Lower lobe of right lung (tissue), 2 donors: Measurements from ENCODE around the gene TAS2R41. TPM values are rescaled to one million over a fixed set of nuclear protein-coding genes. Genes with fewer than 3 reads are reported as not detected.

Experiments used
- ATAC-seq, 2 donors: fragments of 200-7000 bp; cut with Tn5 transposase; one replicate each; pipeline ENCODE4 v1.9.1; 2020 to 2022; ENCODE audit warnings: mild to moderate bottlenecking in 2 of 2, moderate library complexity in 2 of 2
- DNase-seq: peaks from one replicate; pipeline ENCODE4 v3.0.0-alpha.2; 2020
- H3K27ac ChIP-seq: fragments of 200-600 bp; one replicate; pipeline ENCODE4 v1.8.0; 2022
- H3K27me3 ChIP-seq: fragments of 200-600 bp; one replicate; pipeline ENCODE4 v1.8.0; 2022; ENCODE audit warnings: low read depth
- H3K36me3 ChIP-seq: fragments of 200-600 bp; one replicate; pipeline ENCODE4 v1.8.0; 2022; ENCODE audit warnings: mild to moderate bottlenecking
- H3K4me1 ChIP-seq: fragments of 200-600 bp; one replicate; pipeline ENCODE4 v1.8.0; 2022
- H3K4me3 ChIP-seq: fragments of 200-600 bp; one replicate; pipeline ENCODE4 v1.8.0; 2022; ENCODE audit warnings: mild to moderate bottlenecking
- H3K9me3 ChIP-seq: fragments of 200-600 bp; one replicate; pipeline ENCODE4 v1.8.0; 2022
- intact Hi-C: fragments of 100-400 bp; cut with DNase I; formaldehyde crosslinking; loops from one replicate; pipeline ENCODE4 v1.11.0; 2022
- total RNA-seq: library from RNA; stranded (reverse); fragmentation: NEBNext Ultra II Directional; extraction: Animal tissue kit (Norgen Biotek cat#: 25700); gene quantifications from one replicate; pipeline ENCODE4 v1.2.1, GENCODE V29; 2021
- TF ChIP-seq, protein P1 (sequence below): fragments of 200-600 bp; IDR thresholded peaks from one replicate; pipeline ENCODE4 v1.8.0; 2022; ENCODE audit warnings: antibody characterized with exemption, mild to moderate bottlenecking
- donor health status: DM: no; HTN: yes; CAD: no; lungs with severe emphysema.

Gene TAS2R41
- total RNA-seq, 1 donor from 2014 or later, result not detected

DNA sequence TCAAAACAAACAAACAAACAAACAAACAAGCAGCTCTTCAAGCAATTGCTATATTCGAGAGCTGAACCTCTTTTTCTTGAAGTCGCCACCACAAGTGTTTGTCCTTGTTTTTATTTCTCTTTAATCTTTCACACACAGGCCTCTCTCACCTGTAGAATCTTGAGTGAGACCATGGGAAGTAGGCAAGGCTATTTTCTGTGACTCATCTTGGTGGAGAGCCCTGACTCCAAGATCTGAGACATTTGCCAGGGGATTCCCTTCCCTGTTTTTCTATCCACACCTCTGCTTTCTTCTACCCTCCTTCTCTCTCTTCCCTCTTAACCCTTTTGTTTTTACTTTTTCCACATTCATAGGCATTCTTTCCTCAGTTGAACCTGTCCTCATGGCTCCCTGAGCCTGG is 42.4 kb upstream of the TAS2R41 start:
- no peak overlapping the region for H3K4me3 ChIP-seq
- H3K4me1 ChIP-seq, result no peaks in the 10 kb centered on the region
- H3K27me3 ChIP-seq, result no peaks in the 10 kb centered on the region
- DNase-seq (no peak), ATAC-seq (no peak)
- TF ChIP-seq, protein P1, sequence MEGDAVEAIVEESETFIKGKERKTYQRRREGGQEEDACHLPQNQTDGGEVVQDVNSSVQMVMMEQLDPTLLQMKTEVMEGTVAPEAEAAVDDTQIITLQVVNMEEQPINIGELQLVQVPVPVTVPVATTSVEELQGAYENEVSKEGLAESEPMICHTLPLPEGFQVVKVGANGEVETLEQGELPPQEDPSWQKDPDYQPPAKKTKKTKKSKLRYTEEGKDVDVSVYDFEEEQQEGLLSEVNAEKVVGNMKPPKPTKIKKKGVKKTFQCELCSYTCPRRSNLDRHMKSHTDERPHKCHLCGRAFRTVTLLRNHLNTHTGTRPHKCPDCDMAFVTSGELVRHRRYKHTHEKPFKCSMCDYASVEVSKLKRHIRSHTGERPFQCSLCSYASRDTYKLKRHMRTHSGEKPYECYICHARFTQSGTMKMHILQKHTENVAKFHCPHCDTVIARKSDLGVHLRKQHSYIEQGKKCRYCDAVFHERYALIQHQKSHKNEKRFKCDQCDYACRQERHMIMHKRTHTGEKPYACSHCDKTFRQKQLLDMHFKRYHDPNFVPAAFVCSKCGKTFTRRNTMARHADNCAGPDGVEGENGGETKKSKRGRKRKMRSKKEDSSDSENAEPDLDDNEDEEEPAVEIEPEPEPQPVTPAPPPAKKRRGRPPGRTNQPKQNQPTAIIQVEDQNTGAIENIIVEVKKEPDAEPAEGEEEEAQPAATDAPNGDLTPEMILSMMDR, result no peak
- H3K27ac ChIP-seq, result no peak overlapping the region
- intact Hi-C loops, result no loop called here
- no peaks in the 10 kb centered on the region for H3K9me3 ChIP-seq
- no peaks in the 10 kb centered on the region for H3K36me3 ChIP-seq

DNA sequence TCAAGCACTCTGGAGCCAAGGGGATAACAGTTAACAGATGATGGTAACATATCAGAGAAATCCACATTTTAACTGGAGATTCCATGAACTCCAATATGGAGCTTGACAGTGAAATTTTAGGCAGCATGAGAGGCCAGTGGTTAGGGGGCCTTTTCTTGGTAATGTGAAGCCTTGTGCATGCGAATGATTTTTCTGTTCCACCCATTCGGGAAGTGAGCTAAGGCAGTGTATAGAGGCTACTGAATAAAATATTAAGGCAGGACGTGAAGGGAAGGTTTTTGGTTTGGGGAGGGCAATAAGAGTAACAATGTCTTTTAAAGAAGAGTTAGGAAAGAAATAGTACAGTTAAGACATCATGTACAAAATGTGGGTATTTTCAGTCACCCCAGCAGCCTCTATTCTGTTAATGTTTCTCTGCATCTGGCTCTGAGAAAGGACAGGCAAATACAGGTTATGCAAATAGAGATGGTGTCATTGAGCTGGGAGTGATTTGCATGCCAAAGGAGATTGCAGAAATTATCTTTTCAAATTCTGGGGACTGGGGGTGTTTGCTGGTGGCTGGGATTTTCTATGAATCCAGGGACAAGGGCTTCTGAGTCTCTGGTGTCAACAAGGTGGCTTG is 41.2 kb upstream of the TAS2R41 start:
- Histone ChIP-seq H3K4me1 (no peaks in the 10 kb centered on the region), H3K36me3 (no peaks in the 10 kb centered on the region), H3K27ac (no peak overlapping the region), H3K4me3 (no peak overlapping the region), H3K27me3 (no peaks in the 10 kb centered on the region), H3K9me3 (no peaks in the 10 kb centered on the region)
- DNase-seq (no peak), ATAC-seq (no peak)
- TF ChIP-seq, protein P1, result no peak
- intact Hi-C loops, result no loop called here

DNA sequence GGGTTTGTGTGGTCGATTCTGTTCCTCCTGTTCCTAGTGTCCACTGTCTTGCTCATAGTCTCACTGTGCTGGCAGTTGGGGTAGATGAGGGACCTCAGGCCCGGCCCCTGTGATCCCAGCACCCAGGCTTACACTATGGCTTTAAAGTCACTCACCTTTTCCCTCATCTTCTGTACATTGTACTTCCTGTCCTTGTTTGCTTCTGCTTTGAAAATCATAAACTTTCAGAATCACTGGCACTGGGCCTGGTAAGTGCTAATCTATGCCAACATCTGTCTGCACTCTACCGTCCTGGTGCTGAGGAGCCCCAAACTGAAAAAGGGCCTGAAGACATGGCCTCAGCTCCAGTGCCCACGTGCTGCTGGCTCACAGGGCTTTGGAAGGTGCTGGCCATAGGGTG is 40.1 kb upstream of the TAS2R41 start:
- TF ChIP-seq, protein P1, result no peak
- Histone ChIP-seq H3K4me1 (no peaks in the 10 kb centered on the region), H3K27ac (no peak overlapping the region), H3K4me3 (no peak overlapping the region), H3K36me3 (no peaks in the 10 kb centered on the region), H3K27me3 (no peaks in the 10 kb centered on the region), H3K9me3 (no peaks in the 10 kb centered on the region)
- intact Hi-C loops, result no loop called here
- ATAC-seq (peak in 1 of 2 donors; percentile 52), DNase-seq (no peak)

DNA sequence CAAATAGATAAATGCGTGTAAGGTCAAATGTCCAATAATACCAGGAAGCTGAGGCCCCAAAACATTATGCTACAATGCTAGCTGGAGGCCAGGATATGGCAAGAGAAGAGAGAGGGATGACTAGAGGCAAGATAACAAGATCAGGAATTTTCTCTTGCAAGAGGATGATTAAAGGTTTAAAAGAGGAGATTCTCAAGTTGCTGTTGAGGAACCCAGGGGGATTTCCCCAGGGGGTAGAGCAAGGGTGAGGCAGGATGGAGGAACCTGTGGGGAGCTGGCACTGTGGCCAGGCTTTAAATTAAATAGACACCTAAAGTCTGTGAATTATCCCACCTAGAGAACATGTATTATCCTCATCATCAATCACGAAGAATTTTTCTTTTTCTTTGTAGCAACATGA is 37.8 kb upstream of the TAS2R41 start:
- no peaks in the 10 kb centered on the region for H3K4me1 ChIP-seq
- H3K27me3 ChIP-seq, result no peaks in the 10 kb centered on the region
- no peak overlapping the region for H3K4me3 ChIP-seq
- DNase-seq (no peak), ATAC-seq (no peak)
- no peaks in the 10 kb centered on the region for H3K36me3 ChIP-seq
- intact Hi-C loops, result no loop called here
- no peak overlapping the region for H3K27ac ChIP-seq
- H3K9me3 ChIP-seq, result no peaks in the 10 kb centered on the region
- TF ChIP-seq, protein P1, result no peak

DNA sequence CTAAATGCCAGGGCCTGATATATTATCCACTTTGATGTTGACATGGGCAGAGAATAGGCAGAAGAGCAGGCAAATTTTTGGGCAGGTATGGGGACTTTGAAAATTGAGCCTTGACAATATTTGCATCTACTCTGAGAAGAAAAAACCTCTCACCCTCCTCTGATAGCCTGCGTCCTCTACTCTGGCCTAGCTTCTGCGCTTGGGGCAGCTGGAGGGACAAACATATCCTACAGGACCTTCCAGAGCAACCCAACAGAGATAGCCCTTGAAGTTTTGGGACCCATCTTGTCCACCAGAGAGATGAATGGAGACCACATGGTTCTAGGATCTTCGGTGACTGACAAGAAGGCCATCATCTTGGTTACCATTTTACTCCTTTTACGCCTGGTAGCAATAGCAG is 34.5 kb upstream of the TAS2R41 start, which contains the start of gene TAS2R60:
Gene TAS2R60 (plus strand): TSS at position 301 of the 400 bp plus-strand sequence. CDS start 0 bp downstream, at position 301.
- DNase-seq, result no peak
- intact Hi-C loops, result no loop called here
- H3K36me3 ChIP-seq, result no peaks in the 10 kb centered on the region
- H3K4me1 ChIP-seq, result no peaks in the 10 kb centered on the region
- no peak within 1 kb of the TSS for H3K27ac ChIP-seq
- no peaks in the 10 kb centered on the region for H3K27me3 ChIP-seq
- ATAC-seq, result no peak
- TF ChIP-seq, protein P1, result no peak
- no peak within 1 kb of the TSS for H3K4me3 ChIP-seq
- no peaks in the 10 kb centered on the region for H3K9me3 ChIP-seq
